PC-9 (cell line): ENCODE data around the gene PTGDS. TPM values are rescaled to one million over a fixed set of nuclear protein-coding genes. Genes with fewer than 3 reads are reported as not detected.

Source experiments
- BruUV-seq: library from RNA; stranded (reverse); fragments of 400-500 nt; replicated peaks from 2 replicates; lab custom pipeline; 2021; lab: Mats Ljungman, UMichigan
- CTCF ChIA-PET: fragments of 300-600 bp; sonication (Branson Sonifier 250); formaldehyde crosslinking; loops from one replicate; lab custom pipeline; 2022; ENCODE audit warnings: antibody characterized with exemption; lab: Charles Lee
- POLR2A ChIA-PET: fragments of 300-600 bp; sonication (Branson Sonifier 250); formaldehyde crosslinking; loops from one replicate; lab custom pipeline; 2022; ENCODE audit warnings: antibody characterized with exemption; ENCODE audit not compliant: unreplicated experiment; lab: Charles Lee
- DNase-seq, 2 experiments: peaks; one replicate each; pipeline versions ENCODE4 v3.0.0 to v3.0.0-alpha.2; 2015 to 2022; ENCODE audit warnings: mixed read lengths in 1 of 2
- H2AFZ ChIP-seq: fragments of 200-600 bp; sonication (generic); 2 replicates; pipeline ENCODE4 v1.8.1; 2017; ENCODE audit warnings: antibody characterized with exemption
- H3F3A ChIP-seq: fragments of 200-600 bp; sonication (generic); 2 replicates; pipeline ENCODE4 v1.8.1; 2017; ENCODE audit warnings: antibody characterized with exemption, mild to moderate bottlenecking, low read depth; ENCODE audit not compliant: insufficient read depth
- H3K27ac ChIP-seq: fragments of 200-600 bp; sonication (generic); 2 replicates; pipeline ENCODE4 v1.6.1; 2016; ENCODE audit warnings: mixed run types
- H3K27me3 ChIP-seq: fragments of 200-600 bp; sonication (generic); 2 replicates; pipeline ENCODE4 v1.6.1; 2016; ENCODE audit warnings: low read depth, mixed run types; ENCODE audit not compliant: insufficient read depth
- H3K36me3 ChIP-seq: fragments of 200-600 bp; sonication (generic); 2 replicates; pipeline ENCODE4 v1.6.1; 2016; ENCODE audit warnings: low read depth, mixed run types
- H3K4me1 ChIP-seq: fragments of 200-600 bp; sonication (generic); replicated peaks from 2 replicates; pipeline ENCODE4 v1.6.1; 2016; ENCODE audit warnings: mixed run types; ENCODE audit not compliant: insufficient read depth
- H3K4me2 ChIP-seq: fragments of 200-600 bp; sonication (generic); 2 replicates; pipeline ENCODE4 v1.6.1; 2017; ENCODE audit warnings: mixed run types
- H3K4me3 ChIP-seq: fragments of 200-600 bp; sonication (generic); 2 replicates; pipeline ENCODE4 v1.6.1; 2016; ENCODE audit warnings: mixed run types
- H3K79me2 ChIP-seq: fragments of 200-600 bp; sonication (generic); 2 replicates; pipeline ENCODE4 v1.6.1; 2017; ENCODE audit warnings: low read depth, mixed run types
- H3K9me2 ChIP-seq: fragments of 200-600 bp; sonication (generic); 2 replicates; pipeline ENCODE4 v1.8.1; 2017; ENCODE audit warnings: mild to moderate bottlenecking; ENCODE audit not compliant: insufficient read depth
- H3K9me3 ChIP-seq: fragments of 200-600 bp; sonication (generic); 2 replicates; pipeline ENCODE4 v1.8.1; 2016; ENCODE audit warnings: low read depth; ENCODE audit not compliant: insufficient read depth
- H4K20me1 ChIP-seq: fragments of 200-600 bp; sonication (generic); 2 replicates; pipeline ENCODE4 v1.8.1; 2017; ENCODE audit not compliant: insufficient read depth
- EZH2 ChIP-seq: fragments of 200-600 bp; sonication (generic); IDR thresholded peaks from 2 replicates; pipeline ENCODE4 v1.8.0; 2017; ENCODE audit warnings: antibody characterized with exemption, low read depth
- intact Hi-C: fragments of 100-400 bp; cut with micrococcal nuclease; formaldehyde crosslinking; loops from one replicate; pipeline ENCODE4 v1.10.0; 2022; ENCODE audit not compliant: unreplicated experiment
- total RNA-seq: library from RNA; stranded (reverse); gene quantifications from 2 replicates; pipeline ENCODE4 v1.2.3, GENCODE V29; 2021
- TF ChIP-seq, protein P1 (sequence below): fragments of 200-600 bp; sonication (generic); conservative IDR thresholded peaks from 2 replicates; pipeline ENCODE4 v1.6.1; 2017; ENCODE audit warnings: mixed run types, antibody characterized with exemption, mild to moderate bottlenecking, moderate library complexity

The PTGDS gene
- total RNA-seq, 1 experiment from 2014 or later, result 1.7 TPM

DNA sequence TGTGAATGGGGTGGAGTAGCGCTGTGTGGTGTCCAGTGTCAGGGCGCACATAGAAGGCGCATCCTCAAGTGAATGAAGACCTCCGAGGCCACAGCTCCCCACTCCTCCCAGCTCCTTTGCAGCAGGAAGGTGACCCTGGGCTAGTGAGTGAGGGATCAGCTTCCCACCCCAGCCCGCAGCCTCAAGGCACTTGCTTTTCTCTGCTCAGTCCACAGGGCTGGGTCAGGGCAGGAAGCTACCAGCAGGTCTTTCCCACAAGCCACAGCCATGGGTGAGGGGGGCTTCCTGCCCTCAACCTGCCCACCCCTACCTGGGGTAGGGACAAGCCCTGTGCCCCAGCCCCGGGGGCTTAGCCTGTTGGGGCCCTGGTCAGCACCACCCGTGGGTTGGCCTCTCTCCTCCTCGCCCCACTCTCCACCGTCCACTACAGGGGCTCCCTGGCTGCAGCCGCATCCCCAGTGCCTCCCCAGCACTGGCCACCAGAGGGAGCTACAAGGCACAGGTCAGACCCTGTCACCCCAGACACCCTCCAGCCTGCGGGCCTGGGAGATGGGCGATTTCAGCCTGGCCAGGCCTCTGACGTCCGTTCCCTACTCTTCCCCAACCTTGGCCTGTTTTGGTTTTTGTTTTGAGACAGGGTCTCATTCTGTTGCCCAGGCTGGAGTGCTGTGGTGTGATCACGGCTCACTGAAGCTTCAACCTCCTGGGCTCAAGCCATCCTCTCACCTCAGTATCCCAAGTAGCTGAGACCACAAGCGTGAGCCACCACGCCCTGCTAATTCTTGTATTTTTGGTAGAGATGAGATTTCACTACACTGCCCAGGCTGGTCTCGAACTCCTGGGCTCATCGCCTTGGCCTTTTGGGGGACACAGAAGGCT lies 52.0 kb downstream of the PTGDS start:
- H3K27me3 ChIP-seq, result no peaks in the 10 kb centered on the region
- POLR2A ChIA-PET, result interaction anchor here (0.5 to 0.7 kb wide), 4 partner anchors 127 to 229 kb away, joined by 3 to 14 read pairs (median 8); no protein-coding TSS in a partner anchor
- no peaks in the 10 kb centered on the region for H3K9me3 ChIP-seq
- H3K4me2 ChIP-seq, result peak overlapping the region; percentile 97
- no peaks in the 10 kb centered on the region for H3K79me2 ChIP-seq
- CTCF ChIA-PET, result interaction anchor here (0.5 to 1.4 kb wide), 23 partner anchors 17 to 548 kb away, joined by 3 to 20 read pairs (median 4); partner anchors contain the start of genes CLIC3, SAPCD2, SLC34A3 and TMEM141
- peak in 1 of 2 experiments; percentile 86 for DNase-seq
- H3K9me2 ChIP-seq, result no peaks in the 10 kb centered on the region
- H3K4me1 ChIP-seq, result peaks cover 8% of the 10 kb centered on the region; the same call in 1 of the 2 replicates
- no peak overlapping the region; the same call in 1 of the 2 replicates for H3K4me3 ChIP-seq
- H4K20me1 ChIP-seq, result no peaks in the 10 kb centered on the region
- intact Hi-C loops, result loop anchor here (5.0 kb wide), 1 partner anchor 182 kb away; the partner anchor contains the start of gene PHPT1
- no peak overlapping the region for H3K27ac ChIP-seq
- peaks cover 4% of the 10 kb centered on the region; the same call in 1 of the 2 replicates for H3F3A ChIP-seq
- no peak for TF ChIP-seq EZH2
- TF ChIP-seq, protein P1, sequence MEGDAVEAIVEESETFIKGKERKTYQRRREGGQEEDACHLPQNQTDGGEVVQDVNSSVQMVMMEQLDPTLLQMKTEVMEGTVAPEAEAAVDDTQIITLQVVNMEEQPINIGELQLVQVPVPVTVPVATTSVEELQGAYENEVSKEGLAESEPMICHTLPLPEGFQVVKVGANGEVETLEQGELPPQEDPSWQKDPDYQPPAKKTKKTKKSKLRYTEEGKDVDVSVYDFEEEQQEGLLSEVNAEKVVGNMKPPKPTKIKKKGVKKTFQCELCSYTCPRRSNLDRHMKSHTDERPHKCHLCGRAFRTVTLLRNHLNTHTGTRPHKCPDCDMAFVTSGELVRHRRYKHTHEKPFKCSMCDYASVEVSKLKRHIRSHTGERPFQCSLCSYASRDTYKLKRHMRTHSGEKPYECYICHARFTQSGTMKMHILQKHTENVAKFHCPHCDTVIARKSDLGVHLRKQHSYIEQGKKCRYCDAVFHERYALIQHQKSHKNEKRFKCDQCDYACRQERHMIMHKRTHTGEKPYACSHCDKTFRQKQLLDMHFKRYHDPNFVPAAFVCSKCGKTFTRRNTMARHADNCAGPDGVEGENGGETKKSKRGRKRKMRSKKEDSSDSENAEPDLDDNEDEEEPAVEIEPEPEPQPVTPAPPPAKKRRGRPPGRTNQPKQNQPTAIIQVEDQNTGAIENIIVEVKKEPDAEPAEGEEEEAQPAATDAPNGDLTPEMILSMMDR, result peak; percentile 86
- H2AFZ ChIP-seq, result no peak overlapping the region
- BruUV-seq, result no TSS peak
- no peaks in the 10 kb centered on the region for H3K36me3 ChIP-seq

GRCh38 chr9:137030006-137030405 lies 52.7 kb downstream of the PTGDS start:
- no peaks in the 10 kb centered on the region for H3K9me3 ChIP-seq
- no peaks in the 10 kb centered on the region for H3K27me3 ChIP-seq
- H3K36me3 ChIP-seq, result no peaks in the 10 kb centered on the region
- H3K4me1 ChIP-seq, result peaks cover 15% of the 10 kb centered on the region
- ChIA-PET CTCF (interaction anchor here (0.5 to 1.4 kb wide), 17 partner anchors 17 to 392 kb away, joined by 3 to 20 read pairs (median 4); partner anchors contain the start of genes CLIC3, SAPCD2, SLC34A3 and TMEM141), POLR2A (interaction anchor here (0.6 to 0.7 kb wide), 2 partner anchors 229 to 230 kb away, joined by 4 to 13 read pairs; no protein-coding TSS in a partner anchor)
- H3K4me3 ChIP-seq, result no peak overlapping the region
- H3K9me2 ChIP-seq, result no peaks in the 10 kb centered on the region
- BruUV-seq, result no TSS peak
- H2AFZ ChIP-seq, result no peak overlapping the region
- H3K79me2 ChIP-seq, result no peaks in the 10 kb centered on the region
- intact Hi-C loops, result no loop called here
- DNase-seq, result no peak
- H3K4me2 ChIP-seq, result no peak overlapping the region
- H3F3A ChIP-seq, result peaks cover 11% of the 10 kb centered on the region; the same call in 1 of the 2 replicates
- H4K20me1 ChIP-seq, result no peaks in the 10 kb centered on the region
- TF ChIP-seq, protein P1, result no peak
- no peak for TF ChIP-seq EZH2
- no peak overlapping the region for H3K27ac ChIP-seq
